RWPE2 (cell line): ENCODE results near the gene EMC1.

ENCODE experiments used
- ATAC-seq: fragments of 200-7000 bp; cut with Tn5 transposase; 3 replicates; pipeline ENCODE4 v1.9.1; 2021; ENCODE audit warnings: low read depth
- DNase-seq: peaks from one replicate; pipeline ENCODE4 v3.0.0-alpha.2; 2020; ENCODE audit warnings: low spot score
- H3K27ac ChIP-seq: fragments of 450-650 bp; 2 replicates; pipeline ENCODE4 v1.5.1; 2017; ENCODE audit warnings: mild to moderate bottlenecking; ENCODE audit not compliant: poor library complexity, severe bottlenecking
- H3K27me3 ChIP-seq: fragments of 250-450 bp; sonication (Bioruptor Pico); 2 replicates; pipeline ENCODE4 v1.5.1; 2021; ENCODE audit warnings: mild to moderate bottlenecking, moderate library complexity; ENCODE audit not compliant: insufficient read depth, poor library complexity, severe bottlenecking
- H3K36me3 ChIP-seq: fragments of 250-450 bp; sonication (Bioruptor Pico); 2 replicates; pipeline ENCODE4 v1.5.1; 2020; ENCODE audit warnings: low read depth, mild to moderate bottlenecking, moderate library complexity
- H3K4me1 ChIP-seq: fragments of 250-450 bp; sonication (Bioruptor Pico); 2 replicates; pipeline ENCODE4 v1.5.1; 2021; ENCODE audit warnings: mild to moderate bottlenecking, moderate library complexity; ENCODE audit not compliant: insufficient read depth, poor library complexity, severe bottlenecking
- H3K4me3 ChIP-seq: fragments of 250-450 bp; sonication (Bioruptor Pico); 2 replicates; pipeline ENCODE4 v1.5.1; 2021; ENCODE audit warnings: mild to moderate bottlenecking, moderate library complexity; ENCODE audit not compliant: severe bottlenecking
- H3K9me3 ChIP-seq: fragments of 250-450 bp; sonication (Bioruptor Pico); 2 replicates; pipeline ENCODE4 v1.5.1; 2021; ENCODE audit warnings: mild to moderate bottlenecking, moderate library complexity; ENCODE audit not compliant: severe bottlenecking
- TF ChIP-seq, protein P1 (sequence below): fragments of 450-650 bp; IDR thresholded peaks from one replicate; pipeline ENCODE4 v1.5.1; 2017; ENCODE audit warnings: mild to moderate bottlenecking, moderate library complexity; ENCODE audit not compliant: poor library complexity, severe bottlenecking

EMC1 gene

DNA sequence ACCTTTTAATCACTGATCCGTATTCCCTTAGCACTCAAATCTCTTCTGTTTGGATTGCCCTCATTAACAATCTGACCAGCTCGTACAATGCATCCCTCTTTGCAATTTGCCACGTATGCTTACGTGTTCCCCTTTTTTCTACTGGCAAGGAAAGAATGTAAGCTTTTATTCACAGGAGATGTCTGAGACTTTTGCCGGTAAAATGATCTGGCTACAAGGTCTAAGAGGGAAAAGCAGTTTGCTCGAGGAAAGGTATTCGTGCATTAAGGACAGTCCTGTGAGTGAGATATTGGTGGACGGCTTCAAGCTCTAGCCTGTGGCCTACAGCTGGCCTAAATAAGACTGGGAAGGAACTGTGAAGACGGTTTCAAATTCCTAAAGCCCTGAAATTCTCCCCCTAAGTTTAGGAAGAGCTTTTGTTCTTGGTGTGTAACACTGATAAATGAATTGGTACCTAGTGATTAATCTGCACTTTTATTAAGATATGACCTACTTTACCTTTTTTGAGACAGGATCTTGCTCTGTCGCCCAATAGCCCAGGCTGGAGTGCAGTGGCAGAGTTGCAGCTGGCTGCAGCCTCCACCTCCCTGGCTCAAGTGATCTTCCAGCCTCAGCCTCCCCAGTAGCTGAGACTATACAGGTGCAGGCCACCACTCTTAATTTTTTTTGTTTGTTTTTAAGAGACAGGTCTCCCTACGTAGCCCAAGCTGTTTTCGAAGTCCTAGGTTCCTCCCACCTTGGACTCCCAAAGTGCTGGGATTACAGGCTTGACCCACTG is 40.4 kb downstream of the EMC1 start:
- DNase-seq, result no peak
- Histone ChIP-seq H3K27ac (peak overlapping the region; percentile 70), H3K27me3 (no peaks in the 10 kb centered on the region), H3K36me3 (peaks cover 43% of the 10 kb centered on the region), H3K4me3 (peak overlapping the region; percentile 89), H3K4me1 (peaks cover 18% of the 10 kb centered on the region), H3K9me3 (no peaks in the 10 kb centered on the region)
- peak; percentile 8; the same call in 1 of the 3 replicates for ATAC-seq
- TF ChIP-seq, protein P1, sequence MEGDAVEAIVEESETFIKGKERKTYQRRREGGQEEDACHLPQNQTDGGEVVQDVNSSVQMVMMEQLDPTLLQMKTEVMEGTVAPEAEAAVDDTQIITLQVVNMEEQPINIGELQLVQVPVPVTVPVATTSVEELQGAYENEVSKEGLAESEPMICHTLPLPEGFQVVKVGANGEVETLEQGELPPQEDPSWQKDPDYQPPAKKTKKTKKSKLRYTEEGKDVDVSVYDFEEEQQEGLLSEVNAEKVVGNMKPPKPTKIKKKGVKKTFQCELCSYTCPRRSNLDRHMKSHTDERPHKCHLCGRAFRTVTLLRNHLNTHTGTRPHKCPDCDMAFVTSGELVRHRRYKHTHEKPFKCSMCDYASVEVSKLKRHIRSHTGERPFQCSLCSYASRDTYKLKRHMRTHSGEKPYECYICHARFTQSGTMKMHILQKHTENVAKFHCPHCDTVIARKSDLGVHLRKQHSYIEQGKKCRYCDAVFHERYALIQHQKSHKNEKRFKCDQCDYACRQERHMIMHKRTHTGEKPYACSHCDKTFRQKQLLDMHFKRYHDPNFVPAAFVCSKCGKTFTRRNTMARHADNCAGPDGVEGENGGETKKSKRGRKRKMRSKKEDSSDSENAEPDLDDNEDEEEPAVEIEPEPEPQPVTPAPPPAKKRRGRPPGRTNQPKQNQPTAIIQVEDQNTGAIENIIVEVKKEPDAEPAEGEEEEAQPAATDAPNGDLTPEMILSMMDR, result no peak

DNA sequence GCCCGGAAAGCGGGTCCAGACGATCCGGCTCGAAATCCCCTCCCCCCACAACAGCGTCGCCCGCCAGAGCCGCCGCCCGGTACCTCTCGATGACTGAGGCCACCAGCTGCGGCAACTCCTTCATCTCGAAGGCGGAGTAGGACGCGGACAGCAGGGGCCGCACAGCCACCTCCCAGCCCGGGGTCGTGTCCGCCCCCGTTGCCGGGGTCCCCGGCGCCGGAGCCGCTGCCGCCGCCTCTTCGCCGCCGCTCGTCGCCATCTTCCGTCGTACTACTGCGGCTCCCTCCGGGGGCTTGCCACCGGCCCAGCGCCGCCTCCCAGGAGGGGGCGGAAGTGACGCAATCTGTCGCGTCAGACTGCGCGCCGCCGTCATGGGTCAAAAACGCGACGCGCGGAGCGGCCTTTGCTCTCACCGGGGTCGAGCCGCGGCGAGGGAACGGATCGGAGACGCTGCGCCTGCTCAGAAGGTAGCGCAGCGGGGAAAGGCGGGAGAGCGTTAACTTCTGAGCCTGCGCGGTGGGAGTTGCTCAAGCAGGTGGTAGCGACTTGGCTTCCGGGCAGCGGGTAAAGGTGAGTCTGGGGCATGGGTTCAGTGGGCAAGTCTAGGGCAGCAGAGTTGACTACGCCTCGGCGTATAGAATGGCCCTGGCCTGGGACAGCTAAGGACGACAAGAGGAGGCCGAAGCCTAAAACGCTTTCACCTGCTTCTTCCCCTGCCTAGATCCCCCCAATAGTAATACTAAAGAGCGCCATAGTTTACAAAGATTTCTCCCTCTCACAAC is 41.1 kb downstream of the EMC1 start, which contains the start of gene UBR4:
Gene UBR4 (minus strand): TSS at position 277 of the 782 bp plus-strand sequence. CDS start 18 bp downstream, at position 259.
- Histone ChIP-seq H3K4me1 (peaks cover 18% of the 10 kb centered on the region), H3K27me3 (no peaks in the 10 kb centered on the region), H3K4me3 (peak within 1 kb of the TSS; percentile 89), H3K36me3 (peaks cover 35% of the 10 kb centered on the region), H3K9me3 (no peaks in the 10 kb centered on the region), H3K27ac (peak within 1 kb of the TSS; percentile 70)
- TF ChIP-seq, protein P1, result no peak
- peak; percentile 95 for DNase-seq
- ATAC-seq, result peak; percentile 91

DNA sequence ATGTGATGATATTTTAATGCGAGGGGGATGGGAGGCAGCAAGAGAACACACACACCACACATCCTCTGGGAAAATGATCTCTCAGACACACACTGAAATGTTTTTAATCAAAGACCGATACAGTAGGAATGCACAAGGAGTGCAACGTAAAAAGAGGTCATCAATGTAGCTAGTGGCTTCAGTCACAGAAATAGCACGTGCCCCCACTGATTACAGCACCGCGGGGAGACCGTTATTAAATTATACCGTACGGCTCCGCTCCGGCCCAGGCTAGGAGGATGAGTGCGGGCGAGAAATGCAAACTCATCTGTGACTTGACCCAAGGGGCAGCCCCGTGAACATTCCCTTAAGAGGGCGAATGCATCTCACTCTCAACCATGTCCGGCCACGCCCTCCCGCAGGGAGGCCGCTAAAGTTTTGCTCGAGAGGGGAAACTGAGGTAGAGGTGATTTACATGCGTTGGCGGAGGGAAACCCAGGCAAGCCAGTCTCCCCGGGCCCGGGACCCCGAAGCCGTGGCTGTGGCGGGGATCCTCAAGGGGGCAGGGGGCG is 41.8 kb downstream of the EMC1 start:
- Histone ChIP-seq H3K4me1 (peaks cover 23% of the 10 kb centered on the region), H3K36me3 (peaks cover 33% of the 10 kb centered on the region), H3K27me3 (no peaks in the 10 kb centered on the region), H3K27ac (peak overlapping the region; percentile 70), H3K9me3 (no peaks in the 10 kb centered on the region), H3K4me3 (peak overlapping the region; percentile 89)
- ATAC-seq, result peak; percentile 28; the same call in 2 of the 3 replicates
- TF ChIP-seq, protein P1, result no peak
- no peak for DNase-seq

DNA sequence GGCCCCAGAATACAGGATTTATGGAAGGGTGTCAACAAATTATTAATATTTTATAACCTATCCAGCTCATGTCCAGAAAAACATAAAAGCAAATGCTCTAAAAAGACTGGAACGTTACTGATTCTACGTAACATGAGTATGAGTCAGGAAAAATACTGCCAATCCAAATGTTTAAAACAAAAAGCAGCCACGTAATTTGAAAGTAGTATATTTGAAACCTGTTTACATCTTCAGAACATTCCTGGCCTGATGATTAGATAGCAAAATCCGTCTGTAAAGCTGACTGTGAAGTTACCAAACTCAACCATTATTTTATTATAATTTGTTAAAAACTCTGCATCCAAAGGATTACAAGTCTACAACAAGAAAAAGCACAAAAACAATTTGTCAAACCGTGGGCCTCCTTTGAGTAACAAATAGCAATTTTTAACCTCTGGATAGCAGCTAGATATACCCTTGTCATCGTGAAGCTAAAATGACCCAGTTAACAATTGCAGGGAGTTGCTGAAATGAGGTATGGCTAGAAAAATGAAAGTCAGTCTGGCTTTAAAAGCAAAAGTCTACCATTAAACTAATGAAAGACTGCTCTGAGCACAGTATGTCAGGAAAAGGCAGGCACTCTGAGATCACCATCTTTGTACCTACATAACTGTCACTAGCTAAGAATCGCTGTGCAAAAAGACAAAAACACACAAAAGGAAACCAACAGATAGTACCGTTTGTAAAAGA is 42.5 kb downstream of the EMC1 start:
- ATAC-seq (no peak), DNase-seq (no peak)
- Histone ChIP-seq H3K4me1 (peaks cover 27% of the 10 kb centered on the region), H3K9me3 (no peaks in the 10 kb centered on the region), H3K27me3 (no peaks in the 10 kb centered on the region), H3K27ac (peak overlapping the region; percentile 70), H3K36me3 (peaks cover 26% of the 10 kb centered on the region), H3K4me3 (peak overlapping the region; percentile 89)
- TF ChIP-seq, protein P1, result no peak
